HG02870 (cell line): ENCODE measurements around the gene INO80B.
"Not testable (repeated sequence)": the region's sequence is repeated elsewhere in the genome, so short reads cannot be mapped to it uniquely, and the experiment has no call there.

Source experiments
- ATAC-seq: cut with Tn5 transposase; IDR thresholded peaks from one replicate; pipeline ENCODE4 v1.9.1; 2021; ENCODE audit warnings: mild to moderate bottlenecking, moderate library complexity; ENCODE audit not compliant: unreplicated experiment

INO80B gene

DNA sequence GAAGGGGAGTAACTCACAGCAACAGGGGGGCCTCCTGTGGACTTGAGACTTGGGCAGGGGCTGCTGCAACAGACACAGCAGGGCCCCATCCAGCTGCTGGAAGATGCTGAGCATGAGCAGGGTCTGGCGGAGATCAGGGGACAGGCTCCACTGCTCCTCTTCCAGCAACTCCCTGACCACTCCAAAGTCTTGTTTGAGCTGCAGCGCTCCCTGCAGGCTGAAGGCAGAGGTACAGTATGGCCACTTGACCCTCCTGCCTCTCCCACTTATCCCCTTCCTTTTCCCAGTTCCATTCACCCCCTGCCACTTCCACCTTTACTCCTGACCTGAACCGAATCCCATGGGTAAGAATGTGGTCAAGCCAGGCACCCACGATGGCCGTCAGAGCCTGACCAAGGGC lies 20.0 kb downstream of the INO80B start:
- ATAC-seq, result no peak

- ATAC-seq, result no peak
Measured at GRCh38 chr2:74481431-74481830, 26.5 kb downstream of the INO80B start.

GRCh38 chr2:74481961-74482800 lies 27.3 kb downstream of the INO80B start:
- peak; percentile 38 for ATAC-seq

- ATAC-seq, result peak; percentile 90
Measured at GRCh38 chr2:74482801-74483674, 28.2 kb downstream of the INO80B start, which contains the start of the genes CCDC142 and TTC31. Gene CCDC142 (minus strand): TSS chr2:74482998. CDS start chr2:74482837, 161 bp downstream. Gene TTC31 (plus strand): TSS chr2:74483081. CDS start chr2:74483096, 15 bp downstream.

DNA sequence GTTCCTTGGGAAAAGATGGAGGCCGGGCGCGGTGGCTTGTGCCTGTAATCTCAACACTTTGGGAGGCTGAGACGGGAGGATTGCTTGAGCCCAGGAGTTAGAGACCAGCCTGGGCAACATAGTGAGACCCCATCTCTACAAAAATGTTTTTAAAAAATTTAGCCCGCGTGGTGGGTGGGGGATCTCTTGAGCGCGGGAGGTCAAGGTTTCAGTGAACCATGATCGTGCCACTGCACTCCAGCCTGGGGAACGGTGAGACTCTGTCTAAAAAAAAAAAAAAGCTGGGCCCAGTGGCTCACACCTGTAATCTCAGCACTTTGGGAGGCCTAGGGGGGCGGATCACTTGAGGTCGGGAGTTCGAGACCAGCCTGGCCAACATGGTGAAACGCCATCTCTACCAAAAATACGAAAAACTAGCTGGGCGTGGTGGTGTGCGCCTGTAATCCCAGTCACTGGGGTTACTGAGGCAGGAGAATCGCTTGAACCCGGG lies 28.8 kb downstream of the INO80B start:
- not testable (repeated sequence) for ATAC-seq

DNA sequence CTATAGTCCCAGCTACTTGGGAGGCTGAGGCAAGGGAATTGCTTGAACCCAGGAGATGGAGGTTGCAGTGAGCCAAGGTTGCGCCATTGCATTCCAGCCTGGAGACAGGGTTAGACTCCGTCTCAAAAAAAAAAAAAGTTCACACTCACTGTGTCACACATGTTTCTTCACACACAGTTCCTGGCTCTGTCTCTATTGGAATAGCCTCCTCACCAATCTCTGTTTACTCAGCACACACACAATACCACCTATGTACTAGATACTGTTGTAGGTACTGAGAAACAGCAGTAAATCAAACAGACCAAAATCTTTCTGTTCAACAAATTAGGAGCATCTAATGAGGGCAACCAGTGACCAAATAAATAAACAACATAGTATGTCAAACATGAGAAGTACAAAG lies 31.3 kb downstream of the INO80B start:
- ATAC-seq, result no peak

DNA sequence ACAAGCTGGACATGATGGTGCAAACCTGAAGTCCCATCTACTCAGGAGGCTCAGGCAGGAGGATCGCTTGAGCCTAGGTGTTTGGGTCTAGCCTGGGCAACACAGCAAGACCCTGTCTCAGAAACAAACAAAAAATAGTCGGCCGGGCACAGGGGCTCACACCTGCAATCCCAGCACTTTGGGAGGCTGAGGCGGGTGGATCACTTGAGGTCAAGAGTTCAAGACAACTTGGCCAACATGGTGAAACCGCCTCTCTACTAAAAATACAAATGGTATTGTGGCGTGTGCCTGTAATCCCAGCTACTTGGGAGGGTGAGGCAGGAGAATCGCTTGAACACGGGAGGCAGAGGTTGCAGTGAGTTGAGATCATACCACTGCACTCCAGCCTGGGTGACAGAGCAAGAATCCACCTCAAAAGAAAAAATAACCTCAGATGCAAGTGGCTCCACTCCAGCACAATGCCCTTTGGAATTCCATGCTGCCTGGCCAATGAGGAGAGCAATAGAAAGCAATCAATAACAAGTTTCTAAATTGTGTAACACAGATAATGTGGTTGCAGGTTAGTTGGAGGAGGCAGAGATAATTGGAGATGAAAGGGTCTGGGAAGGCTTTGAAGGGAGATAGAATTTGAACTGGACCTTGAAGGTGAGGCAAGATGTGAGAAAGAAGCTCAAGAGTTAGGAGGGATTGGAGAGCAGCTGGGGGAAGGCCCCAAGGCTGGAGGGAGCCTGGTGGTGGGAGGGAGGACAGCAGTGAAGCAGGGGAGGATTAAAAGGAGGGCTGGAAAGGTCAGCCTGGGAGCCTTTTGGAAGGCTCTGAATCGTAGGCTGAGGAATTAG lies 34.0 kb downstream of the INO80B start:
- ATAC-seq, result no peak

GRCh38 chr2:74489906-74490305 lies 35.0 kb downstream of the INO80B start:
- ATAC-seq, result no peak

DNA sequence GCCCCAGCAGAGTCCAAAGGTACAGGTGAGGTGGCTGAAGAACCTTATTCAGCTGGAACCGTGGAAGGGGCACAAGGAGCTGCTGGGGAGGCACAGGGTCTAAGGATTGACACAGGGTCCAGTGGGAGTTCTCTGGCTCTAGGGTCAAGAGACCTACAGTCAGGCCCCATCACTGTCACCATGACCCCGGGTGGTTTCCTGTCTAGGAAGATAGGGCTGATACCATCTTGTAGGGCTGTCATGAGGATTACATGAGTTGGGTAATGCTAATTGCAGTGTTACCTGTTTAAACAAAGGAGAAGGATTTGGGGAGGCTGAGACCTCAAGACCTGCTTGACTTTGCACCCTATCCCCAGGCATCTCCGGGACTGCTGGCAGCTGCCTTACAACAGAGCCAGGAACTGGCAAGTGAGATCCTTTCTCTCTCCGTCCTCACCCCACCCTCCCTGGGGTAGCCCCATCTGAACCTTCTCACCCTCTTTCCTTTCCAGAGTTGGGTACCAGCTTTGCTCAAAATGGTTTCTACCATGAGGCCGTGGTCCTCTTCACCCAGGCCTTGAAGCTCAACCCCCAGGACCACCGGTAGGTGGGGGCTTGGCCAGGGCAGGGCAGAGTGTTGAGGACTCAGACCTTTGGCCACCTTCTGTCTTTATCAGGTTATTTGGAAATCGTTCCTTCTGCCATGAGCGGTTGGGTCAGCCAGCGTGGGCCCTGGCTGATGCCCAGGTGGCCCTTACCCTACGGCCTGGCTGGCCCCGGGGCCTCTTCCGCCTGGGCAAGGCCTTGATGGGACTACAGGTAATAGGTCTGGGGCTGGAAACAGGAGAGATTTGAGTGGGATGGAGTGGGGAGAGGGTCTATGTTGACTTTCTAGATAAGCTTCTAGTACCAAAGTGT lies 37.0 kb downstream of the INO80B start:
- ATAC-seq, result no peak

DNA sequence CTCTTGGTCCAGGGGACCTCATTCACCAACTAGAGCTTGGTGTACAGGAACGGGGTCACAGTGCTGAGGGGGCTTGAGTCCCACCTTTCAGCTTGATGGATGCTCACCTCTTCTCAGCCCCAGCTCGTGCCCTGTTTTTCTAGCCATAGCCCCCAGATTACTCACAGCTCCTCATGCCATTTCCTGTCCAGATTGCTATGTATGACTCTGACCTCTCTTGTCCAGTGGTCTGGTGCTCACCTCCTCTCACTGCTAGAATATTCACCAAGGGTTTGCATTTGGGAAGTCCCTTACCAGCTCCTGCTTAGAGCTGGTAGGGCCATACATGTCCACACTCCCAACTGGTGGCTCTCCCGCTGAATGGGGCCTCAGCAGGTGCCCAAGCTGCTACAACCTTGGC lies 38.7 kb downstream of the INO80B start:
- ATAC-seq, result no peak

DNA sequence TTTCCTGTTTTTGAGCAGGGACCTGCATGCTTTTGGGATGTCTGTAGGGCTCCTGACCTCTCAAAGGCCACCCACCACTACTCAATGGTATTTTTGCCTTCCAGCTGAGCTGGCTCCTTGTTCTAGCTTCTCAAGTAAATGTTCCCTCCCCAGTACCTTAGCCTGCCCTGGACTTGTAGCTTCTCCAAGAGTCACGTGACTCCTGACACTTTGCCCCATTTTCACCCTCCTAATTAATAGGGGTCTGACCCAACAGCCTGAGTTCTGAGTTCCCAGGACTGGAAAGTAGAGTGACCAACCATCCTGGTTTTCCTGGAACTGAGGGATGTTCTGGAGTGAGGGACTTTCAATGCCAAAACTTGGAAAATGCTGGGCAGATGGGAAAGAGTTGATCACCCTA lies 40.6 kb downstream of the INO80B start:
- ATAC-seq, result no peak

DNA sequence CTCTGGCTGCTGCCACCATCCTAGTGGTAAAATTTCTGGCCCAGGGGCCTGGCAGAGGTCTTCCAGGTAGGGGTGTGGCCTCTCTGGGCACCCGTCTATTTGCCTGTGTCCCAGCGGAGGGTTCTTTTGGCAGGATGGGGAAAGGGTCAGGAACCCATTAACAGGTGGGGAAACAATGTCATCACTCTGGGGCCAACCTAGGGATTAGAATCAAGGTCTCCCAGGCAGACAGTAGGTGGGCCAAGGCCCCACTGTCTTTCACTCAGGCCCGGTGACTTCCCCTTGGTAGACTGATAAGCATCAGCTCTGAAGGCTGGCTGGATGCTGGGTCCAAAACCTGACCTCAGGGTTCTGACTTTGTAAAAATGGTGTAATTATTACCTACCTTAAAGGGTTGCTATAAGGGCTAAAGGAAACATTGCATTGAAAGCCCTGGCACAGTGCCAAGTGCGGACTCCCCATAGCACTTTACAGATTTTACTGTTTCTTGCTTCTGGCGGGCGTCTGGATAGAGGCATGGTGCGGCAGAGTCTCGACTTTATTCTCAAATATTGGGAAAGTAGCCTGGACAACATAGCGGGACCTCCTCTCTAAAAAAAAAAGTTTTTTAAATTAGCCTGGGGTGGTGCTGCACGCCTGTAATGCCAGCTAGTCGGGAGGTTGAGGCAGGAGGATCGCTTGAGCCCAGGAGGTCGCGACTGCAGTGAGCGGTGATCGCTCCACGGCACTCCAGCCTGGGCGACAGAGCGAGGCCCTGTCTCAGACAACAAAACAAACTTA lies 42.3 kb downstream of the INO80B start:
- ATAC-seq, result no peak

DNA sequence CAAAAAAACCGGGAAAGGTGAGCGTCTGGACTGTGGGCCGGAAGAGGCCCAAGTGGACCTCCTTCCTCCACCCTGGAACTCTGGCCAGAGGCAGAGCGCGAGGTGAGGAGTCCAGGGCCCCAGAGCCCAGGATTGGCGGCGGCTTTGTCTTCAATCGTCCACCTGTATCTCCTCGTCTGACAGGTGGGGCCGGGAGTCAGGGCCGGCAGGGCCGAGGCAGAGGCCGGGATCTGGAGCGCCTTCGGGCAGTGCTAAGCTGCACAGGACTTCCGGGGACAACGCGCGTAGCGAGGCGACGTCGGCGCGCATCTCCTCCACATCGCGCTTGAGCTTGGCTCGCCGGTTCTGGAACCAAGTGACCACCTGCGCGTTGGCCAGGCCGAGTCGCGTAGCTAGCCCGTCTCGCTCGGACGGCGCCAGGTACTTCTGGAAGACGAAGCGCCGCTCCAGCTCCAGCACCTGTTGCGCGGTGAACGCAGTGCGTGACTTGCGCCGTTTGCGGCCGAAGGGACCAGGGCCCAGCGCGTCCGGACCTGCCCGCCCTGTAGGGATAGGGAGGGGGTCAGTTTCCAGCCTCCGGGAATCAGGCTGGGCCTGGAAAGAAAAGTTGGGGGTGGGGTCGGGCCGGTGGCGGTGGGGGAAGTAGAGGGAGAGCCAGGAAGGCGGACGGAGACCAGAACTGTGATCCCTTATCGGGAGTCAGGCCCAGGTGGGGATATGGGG lies 43.1 kb downstream of the INO80B start:
- peak; percentile 45 for ATAC-seq

GRCh38 chr2:74498500-74499266 lies 43.8 kb downstream of the INO80B start:
- no peak for ATAC-seq

DNA sequence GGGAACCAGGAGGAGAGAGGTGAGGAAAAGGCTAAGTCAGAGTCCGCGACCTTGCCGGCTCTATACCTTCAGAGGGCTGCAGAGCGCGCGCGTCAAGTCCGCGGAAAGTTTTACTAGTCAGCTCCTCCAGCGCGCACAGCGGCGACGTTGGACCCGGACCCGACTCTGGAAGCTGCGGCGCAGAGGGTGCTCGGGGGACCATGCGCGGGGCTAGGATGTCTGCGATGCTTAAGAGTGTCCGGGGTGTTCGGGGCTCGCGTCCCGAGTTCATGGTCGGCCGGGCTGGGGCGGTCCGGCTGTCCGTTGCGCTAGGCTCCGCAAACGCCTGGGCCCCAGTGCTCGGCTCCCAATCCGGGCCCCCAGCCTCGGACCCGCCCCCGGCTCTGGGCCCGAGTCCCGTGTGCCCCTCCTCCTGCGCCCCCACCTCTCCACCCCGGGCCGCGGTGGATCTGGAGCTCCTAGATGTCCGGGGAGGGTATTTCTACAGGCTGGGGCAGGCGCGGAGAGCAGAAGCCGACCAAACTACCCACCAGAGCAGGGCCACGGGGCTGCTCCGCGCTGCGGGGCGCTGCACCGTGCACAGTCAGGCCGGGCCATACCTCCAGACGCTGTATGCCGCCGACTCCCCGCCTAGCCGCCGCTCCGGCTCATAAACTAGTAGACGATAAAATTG lies 44.5 kb downstream of the INO80B start, which contains the start of gene LBX2:
Gene LBX2, minus strand, starts transcription at position 337 of the 673 bp plus-strand sequence. Its CDS starts 66 bp downstream, at position 271.
- ATAC-seq, result no peak

GRCh38 chr2:74499940-74500577 lies 45.2 kb downstream of the INO80B start:
- ATAC-seq, result no peak
